Measurements from ENCODE around the gene RNF133. TPM values are rescaled to one million over a fixed set of nuclear protein-coding genes. Genes with fewer than 3 reads are reported as not detected.

RNF133 gene

GRCh38 chr7:122675011-122675410 is 23.9 kb downstream of the RNF133 start:
- H3K4me1 ChIP-seq (ENCODE audit: control insufficient read depth, insufficient read depth, low read length): peaks cover 15% of the 10 kb centered on the region
- H3K27me3 ChIP-seq (ENCODE audit: control insufficient read depth, insufficient read depth, low read length): no peaks in the 10 kb centered on the region
- peak overlapping the region; percentile 44 for H3K9ac ChIP-seq (ENCODE audit: low read depth, low read length)
- H3K9me3 ChIP-seq (replicated peaks; ENCODE audit: low read length): no peaks in the 10 kb centered on the region
- no peaks in the 10 kb centered on the region for H3K36me3 ChIP-seq (ENCODE audit: insufficient read depth, low read length)
- peak overlapping the region; percentile 50 for H3K4me3 ChIP-seq (ENCODE audit: low read length)
- H3K4me2 ChIP-seq (ENCODE audit: low read length): peak overlapping the region; percentile 79

DNA sequence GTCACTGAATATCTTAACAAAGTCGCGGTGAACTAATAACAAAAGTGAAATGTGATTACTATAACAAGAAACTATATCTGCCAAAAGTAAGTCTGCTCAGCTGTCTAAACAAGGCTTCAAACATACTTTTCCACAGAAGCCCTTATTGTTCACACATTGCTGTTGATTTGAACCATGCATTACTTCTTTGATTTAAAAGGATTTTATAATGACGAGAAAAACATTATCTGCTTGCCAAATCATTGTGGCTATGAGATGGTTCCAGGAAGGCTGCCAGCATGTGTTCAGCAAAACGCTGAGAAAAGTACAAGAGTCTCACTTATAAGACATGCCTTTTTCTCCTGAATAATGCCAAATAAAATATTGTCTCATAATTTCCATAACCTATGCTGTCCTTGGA is 24.4 kb downstream of the RNF133 start:
- H3K27me3 ChIP-seq (ENCODE audit: control insufficient read depth, insufficient read depth, low read length): no peaks in the 10 kb centered on the region
- H3K9me3 ChIP-seq (replicated peaks; ENCODE audit: low read length): no peaks in the 10 kb centered on the region
- H3K9ac ChIP-seq (ENCODE audit: low read depth, low read length): peak overlapping the region; percentile 44
- H3K4me2 ChIP-seq (ENCODE audit: low read length): peak overlapping the region; percentile 79
- peaks cover 15% of the 10 kb centered on the region for H3K4me1 ChIP-seq (ENCODE audit: control insufficient read depth, insufficient read depth, low read length)
- no peaks in the 10 kb centered on the region for H3K36me3 ChIP-seq (ENCODE audit: insufficient read depth, low read length)
- peak overlapping the region; percentile 50 for H3K4me3 ChIP-seq (ENCODE audit: low read length)

DNA sequence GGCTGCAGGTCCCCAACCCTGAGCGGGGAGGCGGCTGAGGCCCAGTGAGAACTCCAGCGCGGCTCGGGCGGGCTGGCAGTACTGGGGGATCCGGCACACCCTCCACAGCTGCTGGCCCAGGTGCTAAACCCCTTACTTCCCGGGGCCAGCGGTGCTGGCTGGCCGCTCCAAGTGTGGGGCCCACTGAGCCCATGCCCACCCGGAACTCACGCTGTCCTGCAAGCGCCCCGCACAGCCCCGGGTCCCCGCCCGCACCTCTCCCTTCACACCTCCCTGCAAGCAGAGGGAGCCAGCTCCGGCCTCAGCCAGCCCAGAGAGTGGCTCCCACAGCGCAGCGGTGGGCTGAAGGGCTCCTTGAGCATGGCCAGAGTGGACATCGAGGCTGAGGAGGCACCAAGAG is 25.0 kb downstream of the RNF133 start:
- H3K9me3 ChIP-seq (replicated peaks; ENCODE audit: low read length): no peaks in the 10 kb centered on the region
- peak overlapping the region; percentile 79 for H3K4me2 ChIP-seq (ENCODE audit: low read length)
- no peaks in the 10 kb centered on the region for H3K36me3 ChIP-seq (ENCODE audit: insufficient read depth, low read length)
- no peak overlapping the region for H3K9ac ChIP-seq (ENCODE audit: low read depth, low read length)
- H3K4me1 ChIP-seq (ENCODE audit: control insufficient read depth, insufficient read depth, low read length): peaks cover 15% of the 10 kb centered on the region
- H3K4me3 ChIP-seq (ENCODE audit: low read length): no peak overlapping the region
- no peaks in the 10 kb centered on the region for H3K27me3 ChIP-seq (ENCODE audit: control insufficient read depth, insufficient read depth, low read length)

DNA sequence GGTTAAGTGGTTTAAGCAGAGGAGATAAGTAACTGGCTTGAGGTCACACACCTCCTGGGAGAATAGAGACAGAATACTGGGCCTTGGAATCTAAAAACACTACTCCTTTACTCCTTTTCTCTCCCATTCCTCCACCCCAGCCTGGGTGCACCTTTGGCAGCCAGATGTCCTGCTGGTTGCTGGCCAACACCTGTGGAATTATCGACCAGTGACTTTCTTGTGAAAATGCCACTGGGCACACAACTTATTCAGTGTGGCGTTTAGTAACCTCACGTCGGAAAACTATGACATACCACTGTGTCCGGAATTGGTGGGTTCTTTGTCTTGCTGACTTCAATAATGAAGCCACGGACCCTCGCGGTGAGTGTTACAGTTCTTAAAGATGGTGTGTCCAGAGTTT is 26.4 kb downstream of the RNF133 start:
- Histone ChIP-seq H3K9me3 (replicated peaks; ENCODE audit: low read length) (no peaks in the 10 kb centered on the region), H3K36me3 (ENCODE audit: insufficient read depth, low read length) (no peaks in the 10 kb centered on the region)

GRCh38 chr7:122663733-122664132 is 35.2 kb downstream of the RNF133 start:
- H3K4me3 ChIP-seq (ENCODE audit: low read length): no peak overlapping the region
- no peak overlapping the region for H3K4me2 ChIP-seq (ENCODE audit: low read length)
- no peak overlapping the region for H3K9ac ChIP-seq (ENCODE audit: low read depth, low read length)
- H3K4me1 ChIP-seq (ENCODE audit: control insufficient read depth, insufficient read depth, low read length): no peaks in the 10 kb centered on the region
- no peaks in the 10 kb centered on the region for H3K36me3 ChIP-seq (ENCODE audit: insufficient read depth, low read length)
- H3K27me3 ChIP-seq (ENCODE audit: control insufficient read depth, insufficient read depth, low read length): no peaks in the 10 kb centered on the region
- H3K9me3 ChIP-seq (replicated peaks; ENCODE audit: low read length): no peaks in the 10 kb centered on the region

More for the DNA sequence above, 26.4 kb downstream of the RNF133 start:
- Histone ChIP-seq H3K27me3 (ENCODE audit: control insufficient read depth, insufficient read depth, low read length) (no peaks in the 10 kb centered on the region), H3K4me2 (ENCODE audit: low read length) (no peak overlapping the region), H3K9ac (ENCODE audit: low read depth, low read length) (no peak overlapping the region), H3K4me3 (ENCODE audit: low read length) (no peak overlapping the region), H3K4me1 (ENCODE audit: control insufficient read depth, insufficient read depth, low read length) (peaks cover 15% of the 10 kb centered on the region)

DNA sequence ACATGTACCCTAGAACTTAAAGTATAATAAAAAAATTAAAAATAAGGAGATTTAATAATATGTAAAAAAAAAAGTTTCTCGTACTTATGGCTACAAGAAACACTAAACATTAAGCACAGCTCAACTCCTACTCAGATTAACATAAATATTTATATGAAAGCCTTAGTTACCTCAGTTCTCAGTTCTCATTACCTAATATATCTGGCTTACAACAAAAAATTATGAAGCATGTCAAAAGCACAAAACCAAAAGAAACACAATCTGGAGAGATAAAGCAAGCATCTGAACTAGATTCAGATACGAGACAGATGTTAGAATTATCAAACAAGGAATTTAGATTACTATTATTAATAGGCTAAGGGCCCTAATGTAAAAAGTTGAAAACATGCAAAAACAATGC is 40.1 kb downstream of the RNF133 start:
- H3K4me1 ChIP-seq (ENCODE audit: control insufficient read depth, insufficient read depth, low read length): no peaks in the 10 kb centered on the region
- no peak overlapping the region for H3K9ac ChIP-seq (ENCODE audit: low read depth, low read length)
- H3K4me3 ChIP-seq (ENCODE audit: low read length): no peak overlapping the region
- no peaks in the 10 kb centered on the region for H3K27me3 ChIP-seq (ENCODE audit: control insufficient read depth, insufficient read depth, low read length)
- no peak overlapping the region for H3K4me2 ChIP-seq (ENCODE audit: low read length)
- H3K36me3 ChIP-seq (ENCODE audit: insufficient read depth, low read length): no peaks in the 10 kb centered on the region
- H3K9me3 ChIP-seq (replicated peaks; ENCODE audit: low read length): no peaks in the 10 kb centered on the region

DNA sequence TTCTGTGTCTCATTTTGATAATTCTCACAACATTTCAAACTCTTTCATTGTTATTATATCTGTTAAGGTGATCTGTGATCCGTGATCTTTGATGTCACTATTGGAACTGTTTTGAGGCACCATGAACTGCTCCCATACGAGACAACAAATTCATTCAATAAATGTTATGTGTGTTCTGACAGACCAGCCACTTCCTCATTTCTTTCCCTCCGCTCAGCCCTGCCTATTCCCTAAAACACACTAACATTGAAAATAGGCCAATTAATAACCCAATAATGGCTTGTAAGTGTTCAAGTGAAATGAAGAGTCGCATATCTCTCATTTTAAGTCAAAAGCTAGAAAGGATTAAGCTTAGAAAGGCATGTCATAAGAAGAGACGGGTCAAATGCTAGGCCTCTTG is 45.2 kb downstream of the RNF133 start:
- Histone ChIP-seq H3K27me3 (ENCODE audit: control insufficient read depth, insufficient read depth, low read length) (no peaks in the 10 kb centered on the region), H3K36me3 (ENCODE audit: insufficient read depth, low read length) (no peaks in the 10 kb centered on the region), H3K9ac (ENCODE audit: low read depth, low read length) (no peak overlapping the region), H3K9me3 (replicated peaks; ENCODE audit: low read length) (no peaks in the 10 kb centered on the region), H3K4me2 (ENCODE audit: low read length) (no peak overlapping the region), H3K4me1 (ENCODE audit: control insufficient read depth, insufficient read depth, low read length) (peaks cover 4% of the 10 kb centered on the region), H3K4me3 (ENCODE audit: low read length) (no peak overlapping the region)

DNA sequence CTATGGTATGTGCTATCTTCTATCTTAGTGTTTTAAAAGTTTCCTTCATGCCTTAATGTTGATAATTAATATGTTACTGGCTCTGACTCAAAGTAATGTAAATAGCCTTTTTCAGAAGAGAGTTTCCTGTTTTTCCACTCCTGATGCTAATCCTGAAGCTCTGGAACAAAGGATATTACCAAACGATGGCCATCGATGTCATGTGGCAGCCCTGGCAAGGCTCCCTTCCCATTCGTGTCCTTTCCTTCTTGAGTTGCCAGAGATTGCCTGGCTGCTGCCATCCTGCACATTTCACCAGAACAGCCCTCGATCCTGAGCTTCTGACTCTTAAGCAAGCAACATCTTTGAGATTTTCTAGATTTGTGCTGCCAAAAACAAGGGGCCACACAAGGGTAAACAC is 46.0 kb downstream of the RNF133 start:
- H3K4me2 ChIP-seq (ENCODE audit: low read length): no peak overlapping the region
- H3K36me3 ChIP-seq (ENCODE audit: insufficient read depth, low read length): no peaks in the 10 kb centered on the region
- no peak overlapping the region for H3K4me3 ChIP-seq (ENCODE audit: low read length)
- no peaks in the 10 kb centered on the region for H3K9me3 ChIP-seq (replicated peaks; ENCODE audit: low read length)
- H3K27me3 ChIP-seq (ENCODE audit: control insufficient read depth, insufficient read depth, low read length): no peaks in the 10 kb centered on the region
- no peak overlapping the region for H3K9ac ChIP-seq (ENCODE audit: low read depth, low read length)
- peaks cover 4% of the 10 kb centered on the region for H3K4me1 ChIP-seq (ENCODE audit: control insufficient read depth, insufficient read depth, low read length)

DNA sequence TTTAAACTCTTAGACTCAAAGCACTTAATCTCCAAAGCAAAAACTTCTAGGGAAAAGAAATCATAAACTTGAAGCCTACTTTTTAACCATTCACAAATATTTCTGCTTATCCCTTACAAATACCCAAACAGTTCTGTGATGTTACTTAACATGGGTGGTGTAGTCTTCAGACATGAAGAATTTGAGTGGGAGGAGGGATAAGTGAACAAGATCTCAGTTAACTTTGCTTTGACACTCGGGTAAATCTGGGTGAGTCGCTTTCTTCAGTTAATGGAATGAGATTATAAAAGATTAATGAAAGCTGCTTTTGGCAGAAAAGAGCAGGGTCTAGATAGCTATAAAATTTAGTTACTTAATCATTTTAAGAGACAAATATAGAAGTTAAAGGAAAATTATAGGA is 47.5 kb downstream of the RNF133 start:
- Histone ChIP-seq H3K4me2 (ENCODE audit: low read length) (no peak overlapping the region), H3K36me3 (ENCODE audit: insufficient read depth, low read length) (no peaks in the 10 kb centered on the region), H3K9ac (ENCODE audit: low read depth, low read length) (no peak overlapping the region), H3K4me1 (ENCODE audit: control insufficient read depth, insufficient read depth, low read length) (peaks cover 4% of the 10 kb centered on the region), H3K9me3 (replicated peaks; ENCODE audit: low read length) (no peaks in the 10 kb centered on the region), H3K4me3 (ENCODE audit: low read length) (no peak overlapping the region), H3K27me3 (ENCODE audit: control insufficient read depth, insufficient read depth, low read length) (no peaks in the 10 kb centered on the region)

Small RNAs within 50 kb of the gene (small RNA-seq; reads per million reads assigned to genes)
- gene AC006463.1: not detected
